Posterior cingulate gyrus (tissue), 11 donors: ENCODE data around the gene LCN12.

Source experiments
- DNase-seq, 10 donors: peaks; one replicate each; pipeline versions ENCODE4 v3.0.0 to v3.0.0-alpha.2; 2020 to 2021; ENCODE audit warnings: mixed read lengths in 3 of 10
- intact Hi-C: fragments of 100-400 bp; cut with DNase I; formaldehyde crosslinking; loops from one replicate; pipeline ENCODE4 v1.15.1; 2023

Gene LCN12

DNA sequence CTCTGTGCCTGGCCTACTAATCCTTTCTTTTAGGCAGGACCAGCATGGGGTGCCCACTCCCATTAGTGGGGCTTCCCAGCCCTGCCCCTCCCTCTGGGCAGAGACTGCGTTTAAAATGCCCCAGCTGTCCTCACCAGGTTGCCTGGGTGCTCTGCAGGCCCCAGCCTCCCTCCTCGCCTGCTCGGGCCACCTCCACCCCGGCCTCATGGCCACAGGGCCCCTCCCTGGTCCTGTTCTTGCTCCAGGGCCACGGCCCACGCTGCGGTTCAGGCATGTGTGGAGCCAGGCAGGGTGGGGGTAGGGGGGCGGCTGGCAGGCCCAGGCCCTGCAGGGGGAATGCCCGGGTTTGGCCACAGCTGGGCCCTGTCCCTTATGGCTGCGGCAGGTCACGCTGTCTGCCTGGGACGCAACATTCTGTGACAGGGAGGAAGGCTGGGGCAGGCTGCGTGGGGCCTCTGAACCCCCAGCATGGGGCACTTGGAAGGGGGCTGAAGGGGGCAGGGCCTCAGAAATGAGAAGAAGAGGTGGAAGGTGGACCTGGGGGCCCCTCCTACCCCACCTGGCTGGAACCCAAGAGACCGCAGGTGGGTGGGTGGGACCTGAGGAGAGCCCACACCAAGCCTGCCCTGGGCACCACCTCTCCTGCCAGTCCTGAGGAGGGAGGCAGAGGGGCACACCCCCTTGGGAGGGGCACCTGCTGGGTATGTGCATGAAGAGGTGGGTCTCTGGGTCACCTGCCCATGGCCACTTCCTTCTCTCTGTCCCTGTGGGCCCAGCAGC lies at the start of gene LCN12:
Gene LCN12 (plus strand): TSS at position 733 of the 780 bp plus-strand sequence. CDS start 55 bp downstream, outside the sequence.
- intact Hi-C loops = no loop called here
- peak in 2 of 10 donors; percentile 51 to 83 for DNase-seq

DNA sequence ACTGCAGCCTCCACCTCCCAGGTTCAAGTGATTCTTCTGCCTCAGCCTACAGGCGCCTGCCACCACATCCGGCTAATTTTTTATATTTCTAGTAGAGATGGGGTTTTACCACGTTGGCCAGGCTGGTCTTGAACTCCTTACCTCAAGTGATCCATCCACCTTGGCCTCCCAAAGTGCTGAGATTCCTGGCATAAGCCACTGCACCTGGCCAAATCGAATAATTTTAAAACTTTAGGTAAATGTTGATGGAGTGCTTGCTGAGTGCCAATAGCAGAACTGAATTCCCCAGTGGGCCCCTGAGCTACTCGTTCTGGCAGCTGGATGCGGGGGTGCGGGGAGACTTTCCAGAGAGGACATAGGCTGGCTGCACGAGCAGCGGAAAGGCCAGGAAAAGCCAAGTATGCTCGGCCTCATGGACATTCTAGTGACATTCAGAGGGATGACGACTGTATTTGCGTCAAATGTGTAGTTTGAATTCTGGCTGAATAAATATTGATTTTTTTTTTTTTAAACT lies 49.0 kb upstream of the LCN12 start:
- DNase-seq = no peak
- intact Hi-C loops = no loop called here

DNA sequence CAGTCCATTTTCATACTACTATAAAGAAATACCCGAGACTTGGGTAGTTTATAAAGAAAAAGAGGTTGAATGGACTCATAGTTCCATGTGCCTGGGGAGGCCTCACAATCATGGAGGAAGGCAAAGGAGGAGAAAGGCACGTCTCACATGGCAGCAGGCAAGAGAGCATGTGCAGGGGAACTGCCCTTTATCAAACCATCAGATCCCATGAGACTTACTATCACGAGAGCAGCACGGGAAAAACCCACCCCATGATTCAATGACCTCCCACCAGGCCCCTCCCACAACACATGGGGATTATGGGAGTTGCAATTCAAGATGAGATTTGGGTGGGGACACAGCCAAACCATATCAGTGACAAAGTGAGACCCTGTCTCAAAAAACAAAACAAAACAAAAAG lies 45.8 kb upstream of the LCN12 start:
- intact Hi-C loops = no loop called here
- no peak for DNase-seq

DNA sequence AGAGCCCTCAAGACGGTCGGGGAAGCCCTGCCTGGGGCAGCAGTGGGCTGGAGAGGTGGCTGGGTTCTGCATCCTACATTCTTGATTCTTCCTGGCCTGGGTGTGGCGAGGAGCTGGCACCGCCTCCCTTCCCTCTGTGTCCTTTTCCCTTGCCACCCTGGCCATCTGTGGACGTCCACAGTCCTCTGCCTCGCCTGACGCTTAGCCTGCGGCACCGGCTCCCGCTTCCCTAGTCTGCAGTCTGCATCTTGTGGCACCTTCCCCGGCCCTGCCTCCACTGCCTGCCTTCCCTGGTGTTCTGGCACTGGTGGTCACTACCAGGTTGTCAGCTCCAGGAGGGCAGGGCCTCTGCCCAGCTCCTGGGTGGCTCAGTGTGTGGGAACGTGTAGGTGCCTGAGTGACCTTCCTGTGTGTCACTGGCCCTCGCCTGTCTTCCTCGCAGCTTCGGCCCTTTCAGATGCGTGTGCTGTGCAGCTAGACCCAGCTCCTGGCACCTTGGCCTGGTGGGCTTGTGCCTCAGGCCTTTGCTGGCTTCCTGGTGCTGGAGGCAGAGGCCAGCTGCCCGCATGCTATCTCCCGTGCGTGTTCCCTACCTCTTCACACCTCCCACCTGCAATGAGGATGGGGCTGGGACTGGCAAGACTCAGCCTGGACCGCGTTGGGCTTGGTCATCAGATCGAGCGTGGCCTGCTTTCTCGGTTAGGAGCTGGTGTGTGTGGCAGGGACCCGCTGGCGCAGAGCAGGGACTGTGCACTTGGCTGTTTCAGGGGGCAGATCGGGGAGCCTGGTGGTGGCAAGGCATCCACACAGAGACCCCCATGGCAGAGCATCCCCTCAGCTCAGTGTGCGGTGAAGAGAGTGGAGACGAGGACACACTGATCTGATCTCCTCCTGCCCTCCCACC lies 44.8 kb upstream of the LCN12 start:
- no peak for DNase-seq
- intact Hi-C loops = no loop called here

DNA sequence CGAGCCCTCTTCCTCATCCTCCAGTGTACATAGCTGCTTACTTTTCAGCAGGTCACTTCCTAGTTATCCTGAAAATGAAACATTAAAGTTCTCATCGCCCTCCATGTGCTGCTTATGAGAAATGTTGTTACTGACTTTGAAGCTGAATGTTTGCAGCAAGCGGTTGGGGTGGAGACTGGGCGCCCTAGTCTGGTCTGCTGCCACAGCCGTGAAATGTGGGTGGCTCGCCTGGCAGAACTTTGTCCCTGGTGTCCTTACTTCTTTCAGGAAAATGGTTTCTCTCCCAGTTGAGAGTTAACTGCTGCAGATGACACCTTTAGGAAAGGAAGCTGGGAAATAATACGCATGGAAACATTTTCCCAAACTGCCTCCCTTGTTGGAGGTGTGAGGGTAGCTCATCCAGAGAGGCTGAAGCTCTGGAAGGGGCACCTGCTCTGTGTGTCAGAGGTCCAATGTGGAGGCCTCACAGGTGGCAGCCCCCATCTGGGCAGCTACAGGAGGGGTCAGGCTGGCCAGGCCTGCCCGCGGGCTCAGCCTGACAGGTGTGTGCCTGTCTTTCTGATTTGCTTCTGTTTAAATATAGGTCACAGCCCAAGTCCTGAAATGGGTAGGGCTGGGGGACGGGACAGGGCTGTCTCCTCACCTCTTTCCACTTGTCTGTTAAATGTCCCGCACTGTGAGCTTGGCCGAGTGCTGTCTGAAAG lies 41.7 kb upstream of the LCN12 start:
- peak in 7 of 10 donors; percentile 26 to 92 (median 58) for DNase-seq
- intact Hi-C loops = no loop called here

GRCh38 chr9:136910901-136911245 lies 41.2 kb upstream of the LCN12 start:
- intact Hi-C loops = no loop called here
- no peak for DNase-seq

DNA sequence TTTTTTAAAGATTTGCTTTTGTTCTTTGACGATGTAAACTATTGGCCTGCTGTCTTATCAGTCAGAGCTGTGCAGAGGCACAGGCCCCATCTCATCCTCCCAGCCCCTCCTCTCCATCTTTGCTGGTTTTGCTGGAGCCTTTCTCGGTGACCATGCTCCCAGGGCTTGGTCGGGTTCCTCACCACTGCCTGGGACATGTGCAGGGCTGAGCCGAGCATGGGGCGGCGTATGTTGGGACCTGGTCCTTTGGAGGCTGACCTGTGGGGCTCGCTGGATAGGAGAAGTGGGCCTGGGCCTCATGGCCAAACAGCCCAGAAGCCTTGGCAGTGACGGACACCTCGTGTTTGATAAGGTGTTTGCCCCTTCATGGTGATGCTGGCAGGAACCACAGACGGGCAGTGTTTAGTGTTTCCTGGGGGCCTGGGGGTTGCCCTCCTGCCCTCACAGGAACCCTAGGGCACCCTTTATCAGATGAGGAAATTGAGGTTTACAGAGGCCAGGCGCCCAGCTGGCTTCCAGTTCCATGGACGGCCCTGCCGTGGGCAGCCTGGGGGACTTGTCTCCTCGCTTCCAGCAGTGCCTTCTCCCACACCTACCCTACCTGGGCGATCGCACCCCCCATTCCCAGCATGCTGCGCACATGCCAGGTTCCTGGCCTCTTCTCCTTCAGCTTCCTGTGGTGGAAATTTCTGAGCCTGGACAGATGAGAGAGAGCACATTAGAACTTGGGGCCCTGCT lies 38.2 kb upstream of the LCN12 start:
- intact Hi-C loops = no loop called here
- DNase-seq = no peak

GRCh38 chr9:136915632-136916329 lies 36.3 kb upstream of the LCN12 start:
- no peak for DNase-seq
- intact Hi-C loops = no loop called here

DNA sequence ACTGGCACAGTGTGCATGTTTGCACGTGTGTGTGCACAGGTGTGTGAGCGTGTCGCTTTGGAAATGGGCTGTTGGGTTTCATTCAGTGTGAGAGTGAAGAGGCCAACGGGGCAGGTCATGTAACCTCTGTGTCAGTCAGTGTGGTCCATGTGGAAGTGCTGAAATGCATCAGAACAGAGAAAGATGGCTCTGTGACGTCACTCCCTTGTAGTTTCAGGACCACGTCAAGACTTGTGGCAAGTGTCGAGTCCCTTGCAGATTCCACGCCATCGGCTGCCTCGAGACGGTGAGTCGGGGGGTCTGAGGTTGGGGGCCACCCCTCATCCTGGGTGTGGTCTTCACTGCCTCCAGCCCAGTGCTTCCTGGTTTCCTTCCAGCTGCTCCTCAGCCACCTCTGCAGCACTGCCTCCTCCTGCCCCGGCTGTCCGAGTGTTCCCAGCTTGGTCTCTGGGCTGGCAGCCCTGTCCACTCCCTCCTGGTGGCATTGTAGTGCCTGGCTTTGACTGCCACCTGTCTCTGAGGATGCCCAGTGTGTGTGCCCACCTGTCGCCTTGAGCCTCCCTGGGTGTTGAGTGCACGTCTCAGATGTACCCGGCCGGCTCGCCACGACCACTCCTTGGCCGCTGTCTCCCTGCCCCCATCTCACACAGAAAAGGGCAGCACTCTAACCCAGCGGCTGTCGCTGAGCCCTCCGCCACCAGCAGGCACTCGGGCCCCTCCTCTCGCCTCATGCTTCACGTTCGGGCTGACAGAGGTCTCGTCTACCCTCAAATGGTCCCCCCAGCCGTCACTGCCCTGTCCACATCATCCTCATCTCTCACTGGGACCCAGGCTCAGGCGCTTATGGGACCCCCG lies 35.5 kb upstream of the LCN12 start:
- intact Hi-C loops = no loop called here
- no peak for DNase-seq

- intact Hi-C loops = no loop called here
- no peak for DNase-seq
These were observed 34.2 kb upstream of the LCN12 start for GRCh38 chr9:136917902-136918301.

DNA sequence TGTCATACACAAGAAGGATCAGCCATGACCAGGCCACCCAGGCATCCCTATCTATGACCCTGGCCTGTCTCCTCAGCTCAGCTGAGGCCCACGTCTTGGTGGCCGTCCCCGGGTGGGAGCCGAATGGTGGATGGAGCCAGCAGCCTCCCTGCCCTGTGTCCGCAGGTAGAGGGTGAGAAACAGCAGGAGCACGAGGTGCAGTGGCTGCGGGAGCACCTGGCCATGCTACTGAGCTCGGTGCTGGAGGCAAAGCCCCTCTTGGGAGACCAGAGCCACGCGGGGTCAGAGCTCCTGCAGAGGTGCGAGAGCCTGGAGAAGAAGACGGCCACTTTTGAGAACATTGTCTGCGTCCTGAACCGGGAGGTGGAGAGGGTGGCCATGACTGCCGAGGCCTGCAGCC lies 32.0 kb upstream of the LCN12 start:
- DNase-seq = no peak
- intact Hi-C loops = no loop called here

GRCh38 chr9:136920734-136921231 lies 31.3 kb upstream of the LCN12 start:
- intact Hi-C loops = no loop called here
- no peak for DNase-seq

- intact Hi-C loops = no loop called here
- DNase-seq = no peak
These were observed 30.8 kb upstream of the LCN12 start for GRCh38 chr9:136921307-136921706.

DNA sequence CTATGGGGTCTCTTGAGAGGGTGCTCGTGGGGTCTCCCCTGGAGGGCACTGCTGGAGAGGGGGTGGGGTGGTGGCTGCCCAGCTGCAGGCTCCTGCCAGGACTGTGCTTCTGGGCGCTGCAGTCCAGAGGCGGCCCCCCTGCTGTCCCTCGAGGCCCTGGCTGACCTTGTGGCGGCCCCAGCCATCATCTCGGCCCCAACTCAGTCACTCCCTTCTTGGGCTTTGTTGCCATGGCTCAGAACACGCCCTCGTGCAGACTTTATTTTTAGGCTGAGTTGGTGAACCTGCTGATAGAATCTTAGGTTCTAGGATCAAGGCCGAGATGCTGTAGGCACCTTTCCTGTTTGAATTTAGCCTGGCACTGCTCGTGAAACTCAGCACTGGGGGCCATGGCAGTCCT lies 30.4 kb upstream of the LCN12 start:
- DNase-seq = no peak
- intact Hi-C loops = no loop called here

- DNase-seq = no peak
- intact Hi-C loops = no loop called here
These were observed 29.5 kb upstream of the LCN12 start for GRCh38 chr9:136922540-136922939.

DNA sequence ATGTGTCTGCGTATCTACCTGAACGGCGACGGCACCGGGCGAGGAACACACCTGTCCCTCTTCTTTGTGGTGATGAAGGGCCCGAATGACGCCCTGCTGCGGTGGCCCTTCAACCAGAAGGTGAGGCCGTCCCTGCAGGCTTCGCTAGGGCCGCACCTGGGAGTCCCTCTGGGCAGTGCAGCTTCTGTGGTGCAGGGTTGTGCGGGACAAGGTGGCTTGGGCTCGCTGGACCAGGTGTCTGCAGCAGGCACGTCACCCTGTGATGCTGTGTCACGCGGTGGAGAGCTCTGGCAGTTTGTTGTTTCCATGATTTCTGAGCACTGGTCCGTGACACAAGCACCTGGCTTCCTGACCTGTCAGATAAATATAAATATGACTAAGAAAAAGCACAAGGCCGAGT lies 28.2 kb upstream of the LCN12 start:
- no peak for DNase-seq
- intact Hi-C loops = no loop called here

DNA sequence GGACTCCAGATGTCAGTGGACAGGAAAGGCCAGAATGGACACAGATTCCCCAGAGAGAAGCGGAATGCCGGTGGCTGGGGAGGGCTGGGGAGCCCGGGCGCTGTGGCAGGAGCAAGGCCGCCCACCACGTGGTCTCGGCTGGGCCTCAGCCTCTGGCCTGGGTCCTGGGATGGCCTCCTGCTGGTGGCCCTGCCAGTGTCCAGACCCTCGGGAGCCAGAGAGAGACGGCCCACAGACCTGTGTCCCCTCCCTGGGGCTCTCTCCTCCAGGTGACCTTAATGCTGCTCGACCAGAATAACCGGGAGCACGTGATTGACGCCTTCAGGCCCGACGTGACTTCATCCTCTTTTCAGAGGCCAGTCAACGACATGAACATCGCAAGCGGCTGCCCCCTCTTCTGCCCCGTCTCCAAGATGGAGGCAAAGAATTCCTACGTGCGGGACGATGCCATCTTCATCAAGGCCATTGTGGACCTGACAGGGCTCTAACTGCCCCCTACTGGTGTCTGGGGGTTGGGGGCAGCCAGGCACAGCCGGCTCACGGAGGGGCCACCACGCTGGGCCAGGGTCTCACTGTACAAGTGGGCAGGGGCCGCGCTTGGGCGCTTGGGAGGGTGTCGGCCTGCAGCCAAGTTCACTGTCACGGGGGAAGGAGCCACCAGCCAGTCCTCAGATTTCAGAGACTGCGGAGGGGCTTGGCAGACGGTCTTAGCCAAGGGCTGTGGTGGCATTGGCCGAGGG lies 26.5 kb upstream of the LCN12 start:
- intact Hi-C loops = no loop called here
- peak in 1 of 10 donors; percentile 75 for DNase-seq

DNA sequence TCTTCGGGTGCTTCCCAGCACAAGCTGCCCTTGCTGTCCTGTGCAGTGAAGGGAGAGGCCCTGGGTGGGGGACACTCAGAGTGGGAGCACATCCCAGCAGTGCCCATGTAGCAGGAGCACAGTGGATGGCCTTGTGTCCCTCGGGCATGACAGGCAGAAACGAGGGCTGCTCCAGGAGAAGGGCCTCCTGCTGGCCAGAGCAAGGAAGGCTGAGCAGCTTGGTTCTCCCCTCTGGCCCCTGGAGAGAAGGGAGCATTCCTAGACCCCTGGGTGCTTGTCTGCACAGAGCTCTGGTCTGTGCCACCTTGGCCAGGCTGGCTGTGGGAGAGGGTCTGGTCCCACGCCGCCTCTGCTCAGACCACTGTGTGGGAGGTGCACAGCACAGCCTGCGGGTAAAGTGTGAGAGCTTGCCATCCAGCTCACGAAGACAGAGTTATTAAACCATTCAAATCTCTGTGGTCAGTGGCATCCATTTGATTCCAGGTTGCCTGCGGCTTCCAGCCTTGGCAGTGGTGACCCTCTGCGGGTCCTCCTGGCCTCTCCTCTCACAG lies 25.8 kb upstream of the LCN12 start:
- intact Hi-C loops = no loop called here

More for the DNA sequence above, 25.8 kb upstream of the LCN12 start:
- DNase-seq = no peak
